Osteocyte (in vitro differentiated cells): ENCODE measurements around the gene TMEM63A. TPM values are rescaled to one million over a fixed set of nuclear protein-coding genes. Genes with fewer than 3 reads are reported as not detected.

ENCODE experiments used
- DNase-seq: peaks from one replicate; pipeline ENCODE4 v3.0.0; 2021; ENCODE audit warnings: mixed read lengths; ENCODE audit not compliant: unreplicated experiment; ENCODE audit errors: extremely low spot score
- H3K27ac Mint-ChIP-seq: one replicate; pipeline ENCODE4 v1.8.0; 2021; ENCODE audit warnings: mild to moderate bottlenecking, mixed read lengths; ENCODE audit not compliant: unreplicated experiment
- H3K27me3 Mint-ChIP-seq: one replicate; pipeline ENCODE4 v1.8.0; 2021; ENCODE audit warnings: mixed read lengths; ENCODE audit not compliant: unreplicated experiment
- H3K36me3 Mint-ChIP-seq: one replicate; pipeline ENCODE4 v1.8.0; 2021; ENCODE audit warnings: mixed read lengths; ENCODE audit not compliant: unreplicated experiment
- H3K4me1 Mint-ChIP-seq: one replicate; pipeline ENCODE4 v1.8.0; 2021; ENCODE audit warnings: mixed read lengths; ENCODE audit not compliant: unreplicated experiment
- H3K4me3 Mint-ChIP-seq: one replicate; pipeline ENCODE4 v1.8.0; 2021; ENCODE audit warnings: mild to moderate bottlenecking, moderate library complexity, mixed read lengths; ENCODE audit not compliant: unreplicated experiment
- H3K9me3 Mint-ChIP-seq: one replicate; pipeline ENCODE4 v1.8.0; 2021; ENCODE audit warnings: mixed read lengths; ENCODE audit not compliant: unreplicated experiment
- total RNA-seq: library from RNA; stranded (reverse); gene quantifications from 2 replicates; pipeline ENCODE4 v1.2.1, GENCODE V29; 2021
- TF ChIP-seq, protein P1 (sequence below): fragments of 200-600 bp; sonication (generic); IDR thresholded peaks from 2 replicates; pipeline ENCODE4 v1.5.0; 2021; ENCODE audit warnings: antibody characterized with exemption, mild to moderate bottlenecking, moderate library complexity

TMEM63A gene
- total RNA-seq, 1 donor from 2014 or later, result 54.8 TPM

DNA sequence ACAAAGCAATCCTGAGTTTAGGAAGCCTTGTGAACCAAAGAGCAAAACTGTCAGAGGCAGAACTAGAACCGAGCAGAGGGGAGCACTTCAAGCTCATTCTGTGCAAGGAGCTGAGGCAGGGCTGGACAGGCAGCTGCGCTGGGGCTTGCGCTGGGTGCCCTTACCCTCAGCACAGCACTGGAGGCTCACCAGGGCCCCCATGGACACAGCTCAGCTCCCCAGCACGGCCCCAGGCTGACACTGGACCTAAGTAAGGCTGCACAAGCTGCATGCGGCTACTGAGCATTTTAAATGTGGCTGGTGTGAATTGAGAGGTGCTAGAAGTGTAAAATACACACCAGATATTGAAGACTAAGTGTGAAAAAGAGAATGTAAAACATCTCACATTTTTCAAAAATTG lies 22.1 kb downstream of the TMEM63A start:
- no peak for DNase-seq
- Mint-ChIP-seq H3K27ac (no peak overlapping the region), H3K9me3 (no peaks in the 10 kb centered on the region), H3K4me1 (peaks cover 6% of the 10 kb centered on the region), H3K4me3 (no peak overlapping the region), H3K27me3 (no peaks in the 10 kb centered on the region), H3K36me3 (peaks cover 31% of the 10 kb centered on the region)
- TF ChIP-seq, protein P1, sequence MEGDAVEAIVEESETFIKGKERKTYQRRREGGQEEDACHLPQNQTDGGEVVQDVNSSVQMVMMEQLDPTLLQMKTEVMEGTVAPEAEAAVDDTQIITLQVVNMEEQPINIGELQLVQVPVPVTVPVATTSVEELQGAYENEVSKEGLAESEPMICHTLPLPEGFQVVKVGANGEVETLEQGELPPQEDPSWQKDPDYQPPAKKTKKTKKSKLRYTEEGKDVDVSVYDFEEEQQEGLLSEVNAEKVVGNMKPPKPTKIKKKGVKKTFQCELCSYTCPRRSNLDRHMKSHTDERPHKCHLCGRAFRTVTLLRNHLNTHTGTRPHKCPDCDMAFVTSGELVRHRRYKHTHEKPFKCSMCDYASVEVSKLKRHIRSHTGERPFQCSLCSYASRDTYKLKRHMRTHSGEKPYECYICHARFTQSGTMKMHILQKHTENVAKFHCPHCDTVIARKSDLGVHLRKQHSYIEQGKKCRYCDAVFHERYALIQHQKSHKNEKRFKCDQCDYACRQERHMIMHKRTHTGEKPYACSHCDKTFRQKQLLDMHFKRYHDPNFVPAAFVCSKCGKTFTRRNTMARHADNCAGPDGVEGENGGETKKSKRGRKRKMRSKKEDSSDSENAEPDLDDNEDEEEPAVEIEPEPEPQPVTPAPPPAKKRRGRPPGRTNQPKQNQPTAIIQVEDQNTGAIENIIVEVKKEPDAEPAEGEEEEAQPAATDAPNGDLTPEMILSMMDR, result no peak

DNA sequence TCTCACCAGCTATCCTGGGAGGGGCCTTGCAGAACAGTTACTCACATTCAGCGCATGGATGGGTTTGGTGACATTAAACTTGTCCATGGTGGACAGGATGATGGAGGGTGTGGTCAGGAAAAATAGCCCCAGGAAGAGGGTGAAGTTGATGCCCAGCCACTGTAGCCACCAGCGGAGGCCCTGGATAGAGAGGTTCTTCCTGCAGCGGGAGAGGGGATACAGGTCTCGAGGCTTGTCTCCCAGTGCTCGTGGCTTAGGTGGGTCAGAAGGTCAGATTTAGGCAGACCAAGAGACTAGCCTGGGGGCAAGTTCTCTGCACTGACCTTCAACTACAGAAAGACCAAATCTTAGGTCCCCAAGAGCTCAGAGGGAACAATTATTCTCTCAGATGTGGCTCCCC lies 23.0 kb downstream of the TMEM63A start:
- Mint-ChIP-seq H3K27ac (no peak overlapping the region), H3K9me3 (no peaks in the 10 kb centered on the region), H3K4me1 (peaks cover 4% of the 10 kb centered on the region), H3K27me3 (no peaks in the 10 kb centered on the region), H3K4me3 (no peak overlapping the region), H3K36me3 (peaks cover 35% of the 10 kb centered on the region)
- TF ChIP-seq, protein P1, result no peak
- DNase-seq, result no peak

DNA sequence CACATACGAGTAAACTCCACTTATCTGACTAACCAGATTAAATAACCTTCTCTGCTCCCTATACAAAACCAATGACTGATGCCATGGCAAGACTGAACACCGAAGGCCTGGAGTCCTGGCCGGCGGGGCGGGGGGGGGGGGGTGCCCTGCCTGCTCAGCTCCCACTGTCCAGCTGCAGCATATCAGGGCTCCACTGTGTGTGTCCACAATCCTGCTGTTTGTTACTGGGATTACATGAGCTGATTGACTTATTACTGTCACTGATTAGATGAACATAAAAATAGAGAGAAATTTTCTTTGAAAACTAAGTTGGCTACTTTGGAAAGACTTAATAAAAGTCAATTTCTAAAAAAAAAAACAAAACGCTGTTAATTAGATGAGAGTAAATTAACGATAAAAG lies 24.9 kb downstream of the TMEM63A start:
- Mint-ChIP-seq H3K27me3 (no peaks in the 10 kb centered on the region), H3K4me1 (no peaks in the 10 kb centered on the region), H3K36me3 (peaks cover 32% of the 10 kb centered on the region), H3K27ac (no peak overlapping the region), H3K4me3 (no peak overlapping the region), H3K9me3 (no peaks in the 10 kb centered on the region)
- TF ChIP-seq, protein P1, result no peak
- no peak for DNase-seq

DNA sequence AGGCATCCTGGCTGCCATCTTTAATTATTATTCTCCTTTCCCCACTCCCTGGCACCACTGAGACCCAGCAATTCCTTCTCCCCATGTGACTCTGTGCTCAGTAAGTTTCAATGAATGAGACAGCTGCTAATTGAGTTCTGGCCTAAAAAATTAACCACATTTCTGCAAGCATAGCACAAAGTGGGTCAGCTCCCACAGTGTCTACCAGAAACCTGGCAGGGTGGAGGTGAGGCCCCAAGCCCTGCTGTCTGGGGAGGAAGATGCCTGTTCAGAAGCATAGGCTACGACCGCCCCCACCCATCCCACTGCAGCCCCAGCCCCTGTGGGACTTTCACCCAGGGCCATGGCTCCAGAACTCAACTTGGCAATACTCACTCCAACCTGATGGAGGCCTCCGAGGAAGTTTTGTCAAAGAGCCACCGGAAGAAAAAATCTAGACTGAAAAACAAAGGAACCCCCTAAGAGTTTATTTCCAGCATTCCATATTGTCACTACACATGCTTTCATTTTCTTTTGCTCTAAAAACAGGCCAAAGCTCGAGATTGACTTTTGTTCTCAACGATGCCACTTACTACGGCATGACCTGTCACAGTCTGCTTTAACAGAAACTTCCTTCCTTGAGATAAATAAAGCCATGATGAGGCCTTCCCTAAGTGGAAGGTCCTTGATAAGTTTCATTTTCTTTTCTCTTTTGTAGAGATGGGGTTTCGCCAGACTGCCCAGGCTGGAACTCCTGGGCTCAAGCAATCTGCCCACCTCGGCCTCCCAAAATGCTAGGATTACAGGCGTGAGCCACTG lies 26.5 kb downstream of the TMEM63A start:
- H3K36me3 Mint-ChIP-seq, result peaks cover 29% of the 10 kb centered on the region
- H3K4me1 Mint-ChIP-seq, result no peaks in the 10 kb centered on the region
- H3K9me3 Mint-ChIP-seq, result no peaks in the 10 kb centered on the region
- no peak overlapping the region for H3K27ac Mint-ChIP-seq
- no peak for DNase-seq
- no peaks in the 10 kb centered on the region for H3K27me3 Mint-ChIP-seq
- TF ChIP-seq, protein P1, result no peak
- H3K4me3 Mint-ChIP-seq, result no peak overlapping the region

DNA sequence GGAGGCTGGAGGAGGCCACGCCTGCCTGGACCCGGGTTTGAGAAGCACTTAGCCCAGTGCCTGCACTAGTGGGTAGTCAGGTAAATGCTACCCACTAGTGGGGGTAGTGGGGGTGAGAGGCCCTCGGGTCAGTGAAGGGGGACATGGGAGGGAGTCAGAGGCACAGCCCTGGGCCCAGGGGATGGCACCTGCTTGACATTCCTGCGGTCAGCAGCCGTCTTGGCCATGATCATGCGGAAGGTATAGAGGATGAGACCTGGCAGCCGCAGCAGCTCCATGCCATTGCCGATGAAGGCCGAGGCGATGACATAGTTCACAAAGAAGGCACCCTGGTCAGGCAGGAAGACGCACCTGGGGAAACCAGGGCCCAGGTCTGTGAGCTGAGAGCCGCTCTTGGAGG lies 28.7 kb downstream of the TMEM63A start:
- H3K27ac Mint-ChIP-seq, result no peak overlapping the region
- no peaks in the 10 kb centered on the region for H3K27me3 Mint-ChIP-seq
- TF ChIP-seq, protein P1, result no peak
- no peak for DNase-seq
- H3K9me3 Mint-ChIP-seq, result no peaks in the 10 kb centered on the region
- peaks cover 2% of the 10 kb centered on the region for H3K4me1 Mint-ChIP-seq
- H3K4me3 Mint-ChIP-seq, result no peak overlapping the region
- peaks cover 24% of the 10 kb centered on the region for H3K36me3 Mint-ChIP-seq
